OCI-LY7 (cell line): ENCODE data around the gene BMP8A. TPM values are rescaled to one million over a fixed set of nuclear protein-coding genes. Genes with fewer than 3 reads are reported as not detected.

ENCODE experiments used
- BruUV-seq: library from RNA; stranded (reverse); fragments of 400-500 nt; replicated peaks from 2 replicates; lab custom pipeline; 2021; lab: Mats Ljungman, UMichigan
- CTCF ChIA-PET: fragments of 300-600 bp; sonication (Branson Sonifier 250); formaldehyde crosslinking; loops from one replicate; lab custom pipeline; 2022; ENCODE audit warnings: antibody characterized with exemption; ENCODE audit not compliant: unreplicated experiment; lab: Charles Lee
- POLR2A ChIA-PET: fragments of 300-600 bp; sonication (Branson Sonifier 250); formaldehyde crosslinking; loops from one replicate; lab custom pipeline; 2022; ENCODE audit warnings: antibody characterized with exemption; lab: Charles Lee
- DNase-seq: peaks from one replicate; pipeline ENCODE4 v3.0.0-alpha.2; 2015; ENCODE audit warnings: low spot score
- H2AFZ ChIP-seq: fragments of 200-600 bp; sonication (generic), shearing (Covaris generic); 2 replicates; pipeline ENCODE4 v1.6.1; 2014; ENCODE audit warnings: mild to moderate bottlenecking, antibody characterized with exemption, low read length, moderate library complexity
- H3K27ac ChIP-seq: fragments of 200-600 bp; sonication (generic); 2 replicates; pipeline ENCODE4 v1.5.1; 2014; ENCODE audit warnings: mixed run types, low read depth, mild to moderate bottlenecking, moderate library complexity, low read length, inconsistent platforms; ENCODE audit not compliant: poor library complexity, severe bottlenecking
- H3K36me3 ChIP-seq: fragments of 200-600 bp; sonication (generic); 2 replicates; pipeline ENCODE4 v1.6.1; 2014; ENCODE audit warnings: mild to moderate bottlenecking, antibody characterized with exemption, low read length, moderate library complexity, mixed read lengths; ENCODE audit not compliant: insufficient read depth
- H3K4me1 ChIP-seq: fragments of 200-600 bp; sonication (generic); 2 replicates; pipeline ENCODE4 v1.5.1; 2014; ENCODE audit warnings: mild to moderate bottlenecking, low read length; ENCODE audit not compliant: insufficient read depth, poor library complexity, severe bottlenecking
- H3K4me2 ChIP-seq: fragments of 200-600 bp; sonication (generic); 2 replicates; pipeline ENCODE4 v1.6.1; 2014; ENCODE audit warnings: mild to moderate bottlenecking, low read length
- H3K4me3 ChIP-seq: fragments of 200-600 bp; sonication (generic); 2 replicates; pipeline ENCODE4 v1.5.1; 2014; ENCODE audit warnings: mild to moderate bottlenecking, low read depth, low read length; ENCODE audit not compliant: poor library complexity, severe bottlenecking
- H3K79me2 ChIP-seq: fragments of 200-600 bp; sonication (generic); 2 replicates; pipeline ENCODE4 v1.6.1; 2016; ENCODE audit warnings: low read depth, mild to moderate bottlenecking, low read length, moderate library complexity, mixed read lengths; ENCODE audit not compliant: insufficient read depth
- H3K9me2 ChIP-seq: fragments of 200-600 bp; sonication (generic); 2 replicates; pipeline ENCODE4 v1.6.1; 2016; ENCODE audit warnings: mild to moderate bottlenecking, low read length, mixed read lengths; ENCODE audit not compliant: insufficient read depth
- H3K9me3 ChIP-seq: fragments of 200-600 bp; sonication (generic); 2 replicates; pipeline ENCODE4 v1.6.1; 2014; ENCODE audit warnings: mild to moderate bottlenecking, mixed run types, low read length, mixed read lengths
- H4K20me1 ChIP-seq: fragments of 200-600 bp; sonication (generic); 2 replicates; pipeline ENCODE4 v1.6.1; 2014; ENCODE audit warnings: mild to moderate bottlenecking, antibody characterized with exemption, low read length, moderate library complexity, mixed read lengths; ENCODE audit not compliant: insufficient read depth
- EZH2phosphoT487 ChIP-seq: fragments of 200-600 bp; sonication (generic); IDR thresholded peaks from 2 replicates; pipeline ENCODE4 v1.6.1; 2018; ENCODE audit warnings: low read depth, borderline replicate concordance, mild to moderate bottlenecking, mixed run types, antibody characterized with exemption, low read length, moderate library complexity, mixed read lengths
- intact Hi-C: fragments of 100-400 bp; cut with micrococcal nuclease; formaldehyde crosslinking; loops from one replicate; pipeline ENCODE4 v1.10.0; 2022; ENCODE audit not compliant: unreplicated experiment
- total RNA-seq, 2 experiments: library from RNA; depleted of rRNA in 1 of 2; stranded (reverse); fragments of >200 nt in 1 of 2; shearing (Covaris generic) in 1 of 2; gene quantifications; 2 replicates each; pipeline ENCODE4 v1.2.3, GENCODE V29; 2014 to 2022
- TF ChIP-seq, protein P1 (sequence below): fragments of 200-600 bp; sonication (generic); conservative IDR thresholded peaks from 2 replicates; pipeline ENCODE4 v1.5.1; 2014; ENCODE audit warnings: mild to moderate bottlenecking, antibody characterized with exemption, low read length, moderate library complexity, mixed read lengths

BMP8A gene
- total RNA-seq, 2 experiments from 2014 or later: 0.32 to 0.44 TPM

GRCh38 chr1:39538531-39539251 lies 47.3 kb downstream of the BMP8A start:
- Histone ChIP-seq H3K4me2 (no peak overlapping the region), H3K4me1 (peaks cover 19% of the 10 kb centered on the region), H3K9me2 (no peaks in the 10 kb centered on the region), H3K9me3 (no peaks in the 10 kb centered on the region), H2AFZ (no peak overlapping the region), H3K36me3 (peaks cover 54% of the 10 kb centered on the region; the same call in 1 of the 2 replicates), H3K27ac (no peak overlapping the region), H3K79me2 (no peaks in the 10 kb centered on the region), H4K20me1 (no peaks in the 10 kb centered on the region), H3K4me3 (no peak overlapping the region)
- intact Hi-C loops: loop anchor here (2.0 to 10.0 kb wide), 5 partner anchors 32 to 346 kb away; no protein-coding TSS in a partner anchor
- ChIA-PET POLR2A (interaction anchor here (0.8 kb wide), 1 partner anchor 345 kb away, joined by 4 read pairs; no protein-coding TSS in a partner anchor), CTCF (interaction anchor here (0.6 to 1.0 kb wide), 3 partner anchors 30 to 128 kb away, joined by 3 to 5 read pairs (median 3); no protein-coding TSS in a partner anchor)
- no peak for DNase-seq
- no TSS peak for BruUV-seq
- TF ChIP-seq EZH2phosphoT487: no peak
- TF ChIP-seq, protein P1, sequence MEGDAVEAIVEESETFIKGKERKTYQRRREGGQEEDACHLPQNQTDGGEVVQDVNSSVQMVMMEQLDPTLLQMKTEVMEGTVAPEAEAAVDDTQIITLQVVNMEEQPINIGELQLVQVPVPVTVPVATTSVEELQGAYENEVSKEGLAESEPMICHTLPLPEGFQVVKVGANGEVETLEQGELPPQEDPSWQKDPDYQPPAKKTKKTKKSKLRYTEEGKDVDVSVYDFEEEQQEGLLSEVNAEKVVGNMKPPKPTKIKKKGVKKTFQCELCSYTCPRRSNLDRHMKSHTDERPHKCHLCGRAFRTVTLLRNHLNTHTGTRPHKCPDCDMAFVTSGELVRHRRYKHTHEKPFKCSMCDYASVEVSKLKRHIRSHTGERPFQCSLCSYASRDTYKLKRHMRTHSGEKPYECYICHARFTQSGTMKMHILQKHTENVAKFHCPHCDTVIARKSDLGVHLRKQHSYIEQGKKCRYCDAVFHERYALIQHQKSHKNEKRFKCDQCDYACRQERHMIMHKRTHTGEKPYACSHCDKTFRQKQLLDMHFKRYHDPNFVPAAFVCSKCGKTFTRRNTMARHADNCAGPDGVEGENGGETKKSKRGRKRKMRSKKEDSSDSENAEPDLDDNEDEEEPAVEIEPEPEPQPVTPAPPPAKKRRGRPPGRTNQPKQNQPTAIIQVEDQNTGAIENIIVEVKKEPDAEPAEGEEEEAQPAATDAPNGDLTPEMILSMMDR: no peak

GRCh38 chr1:39539252-39539790 lies 47.9 kb downstream of the BMP8A start:
- no peaks in the 10 kb centered on the region for H3K9me3 ChIP-seq
- no peak overlapping the region for H3K27ac ChIP-seq
- ChIA-PET POLR2A (no interaction called here), CTCF (interaction anchor here (0.6 to 1.0 kb wide), 3 partner anchors 30 to 128 kb away, joined by 3 to 5 read pairs (median 3); no protein-coding TSS in a partner anchor)
- no peak overlapping the region for H3K4me3 ChIP-seq
- H2AFZ ChIP-seq: no peak overlapping the region
- no peaks in the 10 kb centered on the region for H3K9me2 ChIP-seq
- no peak overlapping the region for H3K4me2 ChIP-seq
- peak; percentile 73 for DNase-seq
- no peaks in the 10 kb centered on the region for H4K20me1 ChIP-seq
- intact Hi-C loops: loop anchor here (2.0 to 10.0 kb wide), 5 partner anchors 33 to 347 kb away; no protein-coding TSS in a partner anchor
- BruUV-seq: no TSS peak
- H3K79me2 ChIP-seq: no peaks in the 10 kb centered on the region
- no peak for TF ChIP-seq EZH2phosphoT487
- TF ChIP-seq, protein P1: peak; percentile 99
- H3K4me1 ChIP-seq: peaks cover 19% of the 10 kb centered on the region
- peaks cover 50% of the 10 kb centered on the region; the same call in 1 of the 2 replicates for H3K36me3 ChIP-seq
